HG03558 (cell line): Measurements from ENCODE around the gene TMEM117.
A peak's percentile ranks its signal among the peaks of the same experiment; 100 is the strongest.
"Not testable (repeated sequence)": the region's sequence is repeated elsewhere in the genome, so short reads cannot be mapped to it uniquely, and the experiment has no call there.

ENCODE experiments used
- ATAC-seq: cut with Tn5 transposase; IDR thresholded peaks from one replicate; pipeline ENCODE4 v1.9.1; 2021; ENCODE audit warnings: moderate number of reproducible peaks; ENCODE audit not compliant: unreplicated experiment; ENCODE audit errors: extremely low read depth

Gene TMEM117

DNA sequence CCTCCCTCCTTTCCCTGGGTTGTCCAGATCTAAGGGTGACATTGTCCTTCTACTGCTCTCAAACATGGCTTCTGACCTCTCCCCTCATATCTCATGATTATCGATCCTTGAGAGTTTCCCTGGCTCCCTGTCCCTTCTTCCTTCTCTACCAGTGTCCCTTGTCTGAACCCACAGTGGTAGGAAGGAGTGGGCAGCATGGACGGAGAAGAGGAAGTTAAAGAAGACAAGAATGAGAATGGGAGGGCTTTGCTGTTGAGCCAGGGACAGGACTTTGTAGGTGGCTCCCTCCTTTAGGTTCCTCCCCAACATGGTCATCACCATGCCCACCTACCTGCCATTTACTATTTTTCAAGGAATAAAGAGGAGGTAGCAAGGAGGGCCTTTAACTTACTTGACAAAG lies 166.7 kb downstream of the TMEM117 start:
- no peak for ATAC-seq

DNA sequence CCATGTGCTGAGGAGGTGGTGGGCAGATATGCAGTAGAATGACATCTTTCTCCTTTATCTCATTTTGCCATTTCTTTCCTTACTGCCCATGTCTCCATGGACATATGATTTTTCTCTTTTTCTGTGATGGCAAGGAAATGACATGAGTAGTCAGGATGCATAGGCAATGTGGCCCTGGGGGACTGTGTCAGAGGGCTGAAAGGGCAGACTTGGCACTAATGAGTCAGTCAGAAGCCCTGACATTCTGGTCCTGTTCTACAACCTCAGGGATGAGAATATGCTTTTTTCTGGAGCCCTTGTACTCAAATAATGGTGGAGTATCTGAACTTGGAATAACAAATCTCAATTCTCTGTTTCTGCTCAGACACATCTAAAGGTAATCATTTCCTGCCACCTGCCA lies 167.8 kb downstream of the TMEM117 start:
- no peak for ATAC-seq

DNA sequence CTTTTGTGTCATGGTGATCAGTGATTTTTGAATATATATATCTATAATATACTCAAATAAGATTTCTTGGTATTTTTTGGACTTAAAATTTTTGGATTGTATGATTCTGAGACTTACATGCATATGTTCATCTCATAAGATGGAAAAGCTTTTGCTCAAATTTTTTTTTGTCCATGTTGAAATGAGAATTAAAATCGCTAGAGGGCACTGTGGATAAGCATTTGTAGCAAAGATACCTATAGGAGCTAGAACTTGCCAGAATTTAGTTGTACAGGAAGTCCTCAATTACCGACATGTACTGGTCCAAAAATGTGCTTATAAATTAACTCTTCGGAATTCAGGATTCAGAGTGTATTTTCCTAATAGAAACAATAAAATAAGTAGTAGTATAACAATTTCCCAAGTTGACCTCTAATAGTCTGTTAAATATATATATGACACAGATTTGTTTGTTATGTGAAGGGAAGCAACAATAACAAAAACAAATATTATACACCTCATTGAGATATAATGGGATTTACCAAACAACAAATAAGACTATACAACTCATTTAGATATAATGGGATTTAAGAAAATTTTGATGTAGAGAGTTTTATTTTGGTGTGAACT lies 179.6 kb downstream of the TMEM117 start:
- ATAC-seq: peak; percentile 59

DNA sequence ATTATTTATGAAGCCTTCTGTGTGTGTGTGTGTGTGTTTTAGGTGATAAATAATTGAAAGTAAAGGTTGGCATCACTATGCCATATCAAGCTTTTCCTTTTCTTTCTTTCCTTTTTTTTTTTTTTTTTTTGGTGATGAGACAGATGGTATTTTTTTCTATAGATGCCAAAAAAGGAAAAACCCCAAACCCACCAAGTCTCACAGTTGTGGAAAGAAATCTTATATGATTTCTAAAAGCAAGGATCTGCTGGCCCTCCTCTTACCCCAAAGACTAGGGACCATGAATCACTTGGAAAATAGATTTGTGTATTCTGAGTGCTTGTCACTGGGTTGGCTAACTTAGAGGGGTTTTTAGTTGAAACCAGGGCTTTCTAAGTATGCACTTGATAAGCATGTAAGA lies 181.3 kb downstream of the TMEM117 start:
- no peak for ATAC-seq

DNA sequence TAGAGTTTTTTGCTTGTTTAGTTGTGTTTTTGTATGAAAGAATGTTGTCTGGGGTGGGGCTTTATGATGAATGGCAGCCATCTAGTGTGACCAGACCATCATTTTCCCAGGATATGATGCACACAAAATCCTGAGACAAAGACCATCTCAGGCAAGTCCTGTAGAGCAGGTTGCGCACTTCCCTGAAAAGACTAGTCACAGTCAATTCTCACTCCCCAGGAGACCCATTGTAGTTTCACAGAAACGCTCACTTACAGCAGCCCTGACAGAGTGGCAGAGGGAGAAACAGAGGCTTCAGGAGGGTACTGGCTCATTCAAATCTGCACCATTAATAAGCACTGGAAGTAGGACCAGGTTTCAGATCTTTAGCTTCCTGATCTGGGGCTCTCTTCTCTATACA lies 183.2 kb downstream of the TMEM117 start:
- ATAC-seq: no peak

DNA sequence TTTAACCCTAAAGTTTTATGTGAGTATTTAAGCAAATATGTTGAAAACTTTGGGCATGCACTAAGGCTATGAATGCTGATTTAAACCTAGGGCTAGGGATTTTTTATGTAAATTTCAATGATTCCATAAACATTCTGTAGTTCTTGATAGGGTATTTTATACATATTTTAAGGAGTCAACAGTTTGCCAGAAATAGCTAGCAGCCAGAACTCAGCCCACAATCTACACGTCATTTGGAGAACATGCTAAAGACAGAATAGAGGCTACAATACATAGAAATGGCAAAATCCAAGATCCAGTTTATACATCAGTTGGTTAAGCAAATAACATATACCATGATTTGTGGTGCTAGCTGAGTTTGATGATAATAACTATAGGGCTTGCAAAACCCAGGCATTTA lies 184.7 kb downstream of the TMEM117 start:
- ATAC-seq: no peak

DNA sequence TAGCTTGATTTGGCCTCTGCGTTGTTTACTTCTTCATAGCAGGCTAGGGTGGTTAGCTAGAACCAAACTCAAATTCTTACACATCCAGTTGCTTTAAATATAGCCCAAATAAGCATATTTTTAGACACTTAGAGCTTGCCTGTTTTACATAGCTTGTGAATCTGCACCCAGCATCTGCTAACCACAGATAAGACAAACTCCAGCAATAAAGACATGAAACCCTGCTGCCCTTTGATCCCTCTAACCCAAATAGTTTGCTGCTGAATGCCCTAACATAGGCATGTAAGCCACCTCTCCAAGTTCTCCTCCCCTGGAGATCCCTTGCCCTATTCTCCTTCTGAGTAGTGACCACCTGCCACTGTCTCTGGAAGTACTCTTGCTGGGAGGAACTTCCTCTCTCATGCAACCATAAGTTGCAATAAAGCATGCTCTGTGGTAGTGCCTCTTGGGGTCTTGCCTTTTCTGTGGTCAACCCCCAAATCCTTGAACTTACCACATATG lies 185.6 kb downstream of the TMEM117 start:
- ATAC-seq: peak; percentile 62

DNA sequence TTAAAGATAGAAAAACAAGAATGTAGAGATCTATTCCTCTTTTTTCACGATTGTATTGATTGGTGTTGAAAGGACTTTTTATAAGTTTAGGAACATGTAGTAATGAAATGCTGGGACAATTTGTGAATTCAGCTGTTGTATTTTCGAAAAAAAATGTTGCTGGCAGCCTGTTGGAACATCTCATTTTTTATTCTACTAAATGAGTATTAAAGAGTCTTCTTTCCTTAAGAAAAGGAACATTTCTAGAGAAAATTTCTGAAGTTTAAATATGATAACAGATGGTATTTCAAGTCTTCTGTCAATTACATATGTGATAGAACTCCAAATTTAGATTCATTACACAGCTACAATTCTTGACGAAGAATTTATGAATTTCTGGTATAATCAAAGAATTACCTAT lies 189.6 kb downstream of the TMEM117 start:
- ATAC-seq: no peak

DNA sequence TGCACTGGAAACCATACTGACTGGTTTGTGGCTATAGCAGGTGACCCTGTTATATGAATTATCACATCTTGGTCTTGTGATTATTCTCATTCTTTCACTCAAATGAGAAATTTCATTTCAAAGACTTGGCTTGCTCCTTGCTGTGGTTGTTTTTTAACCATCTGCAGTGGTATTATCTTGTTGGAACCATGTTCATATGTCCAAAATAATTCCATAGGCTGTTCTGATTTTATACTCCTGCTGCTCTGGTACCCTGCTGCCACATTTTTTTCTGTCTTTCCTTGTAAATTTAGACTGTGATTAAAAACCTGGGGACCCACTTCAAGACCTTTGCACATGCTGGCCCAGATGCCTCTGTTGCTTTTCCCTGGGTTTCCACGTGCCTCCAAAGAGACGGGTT lies 190.2 kb downstream of the TMEM117 start:
- ATAC-seq: no peak

DNA sequence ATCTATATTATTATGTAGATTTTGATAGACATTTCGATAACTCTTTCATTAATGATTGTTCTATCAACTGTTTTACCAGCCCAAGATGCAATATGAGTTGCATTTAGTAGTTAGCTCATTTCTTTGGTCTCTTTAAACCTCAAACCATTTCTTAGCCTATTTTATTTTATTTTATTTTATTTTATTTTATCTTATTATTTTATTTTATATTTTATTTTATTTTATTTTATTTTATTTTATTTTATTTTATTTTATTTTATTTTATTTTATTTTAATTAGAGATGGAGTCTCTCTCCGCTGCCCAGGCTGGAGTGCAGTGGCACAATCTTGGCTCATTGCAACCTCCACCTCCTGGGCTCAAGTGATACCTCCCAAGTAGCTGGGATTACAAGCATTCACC lies 191.0 kb downstream of the TMEM117 start:
- not testable (repeated sequence) for ATAC-seq

DNA sequence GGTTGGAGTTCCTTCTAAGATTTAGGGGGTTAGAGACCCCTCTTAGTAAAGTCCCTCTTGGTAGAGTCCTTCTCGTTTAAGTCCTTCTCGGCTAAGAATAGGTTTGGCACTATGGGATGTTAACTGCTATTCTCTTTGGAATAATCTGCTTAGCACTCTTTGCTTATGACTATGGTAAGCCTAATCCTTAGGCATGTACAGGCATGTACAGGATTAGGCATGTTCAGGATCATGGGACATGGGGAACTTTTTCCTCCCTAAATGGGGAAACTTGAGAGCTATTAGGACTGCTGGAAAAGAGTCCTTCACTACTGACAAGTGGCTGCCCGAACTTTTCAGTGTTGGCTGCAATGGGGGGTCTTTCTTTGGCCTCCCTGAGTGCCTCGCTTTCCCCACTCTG lies 193.3 kb downstream of the TMEM117 start:
- no peak for ATAC-seq

DNA sequence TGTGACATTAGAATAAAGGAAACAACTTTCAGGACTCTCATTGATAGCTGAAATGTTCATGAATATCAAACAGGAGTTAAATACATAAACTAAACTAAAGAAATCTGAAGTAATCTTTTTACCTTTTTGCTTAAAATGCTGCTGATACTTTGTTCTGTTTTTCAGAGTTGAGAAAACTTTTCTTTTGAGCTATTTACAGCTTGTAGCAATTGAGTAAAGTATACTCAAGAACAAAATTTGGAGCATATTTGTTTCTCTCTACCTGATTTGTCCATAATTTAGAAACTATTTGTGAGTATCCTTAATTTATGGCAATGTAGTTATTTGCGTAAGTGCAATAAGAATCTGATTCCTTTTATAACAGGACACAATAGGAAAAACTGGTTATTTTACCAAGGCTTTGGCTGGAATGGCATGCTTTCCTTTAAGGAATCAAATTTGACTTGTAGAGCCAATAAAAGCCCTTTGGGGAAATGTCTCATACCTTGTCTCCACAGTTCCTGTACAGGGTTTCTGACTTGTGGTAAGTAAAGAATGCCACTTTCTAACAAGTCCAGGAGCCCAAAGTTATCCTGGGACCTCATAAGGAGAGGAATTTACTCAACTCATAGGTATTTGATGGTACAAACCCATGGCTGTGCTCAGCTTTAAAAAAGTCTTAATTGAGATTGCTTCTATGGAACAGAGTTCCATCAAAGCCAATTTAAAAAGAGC lies 195.7 kb downstream of the TMEM117 start:
- ATAC-seq: no peak

DNA sequence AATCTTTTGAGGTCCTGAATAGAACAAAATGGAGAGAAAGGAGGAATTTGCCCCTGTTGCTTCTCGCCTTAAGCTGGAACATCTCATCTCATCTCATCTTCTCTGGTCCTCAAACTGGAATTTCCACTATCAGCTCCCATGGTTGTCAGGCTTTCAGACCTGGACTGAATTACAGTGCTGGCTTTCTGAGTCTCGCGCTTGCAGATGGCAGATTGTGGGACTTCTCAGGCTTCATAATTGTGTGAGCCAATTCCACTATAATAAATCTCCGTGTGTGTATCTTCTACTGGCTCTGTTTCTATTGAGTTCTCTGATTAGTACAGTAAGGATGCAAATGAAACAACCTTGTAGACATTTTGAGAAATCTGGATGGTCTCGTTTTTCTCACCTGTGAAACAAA lies 199.0 kb downstream of the TMEM117 start:
- no peak for ATAC-seq

DNA sequence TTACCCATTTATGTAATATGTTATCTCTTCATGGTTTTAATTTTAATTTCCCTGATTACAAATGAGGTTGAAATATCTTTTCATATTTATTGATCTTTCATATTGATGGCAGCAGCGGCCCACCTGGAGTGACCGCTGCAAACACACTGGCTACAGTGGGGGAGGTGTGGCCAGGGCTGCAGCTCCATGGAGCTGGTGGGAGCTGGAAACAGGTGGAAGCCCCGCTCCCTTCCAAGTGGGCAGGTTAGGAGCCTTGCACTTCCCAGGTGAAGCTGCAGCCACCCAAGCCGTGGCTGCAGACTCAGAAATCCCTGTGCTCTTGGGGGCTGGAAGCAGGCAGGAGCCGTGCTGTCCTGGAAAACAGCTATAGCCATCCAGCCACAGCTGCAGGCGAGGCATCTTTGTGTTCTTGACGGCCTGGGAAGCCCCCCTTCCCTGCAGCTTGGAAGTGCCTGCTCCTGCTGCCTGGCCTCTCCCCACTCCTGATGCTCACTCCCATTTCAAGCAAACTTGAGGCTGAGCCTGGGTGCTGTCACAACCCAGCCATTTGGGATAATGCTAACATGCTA lies 201.1 kb downstream of the TMEM117 start:
- no peak for ATAC-seq

DNA sequence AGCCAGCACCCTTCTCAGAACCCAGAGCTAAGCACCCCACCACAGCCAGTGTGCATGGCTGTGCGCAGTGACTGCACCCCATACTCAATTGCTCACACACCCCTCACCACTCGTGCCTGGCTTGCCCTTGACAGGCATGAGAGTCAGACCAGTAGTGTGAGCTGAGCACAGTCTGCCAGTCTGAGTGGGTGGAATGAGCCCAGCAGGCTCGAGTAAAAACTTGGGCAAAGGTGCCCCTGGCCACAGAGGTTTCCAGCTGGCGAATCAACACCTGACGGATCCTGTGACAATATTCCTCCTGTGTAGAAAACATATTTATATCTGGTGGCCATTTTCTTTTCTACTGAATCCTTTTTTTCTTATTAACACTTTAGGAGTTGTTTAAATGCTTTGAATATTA lies 202.5 kb downstream of the TMEM117 start:
- no peak for ATAC-seq

DNA sequence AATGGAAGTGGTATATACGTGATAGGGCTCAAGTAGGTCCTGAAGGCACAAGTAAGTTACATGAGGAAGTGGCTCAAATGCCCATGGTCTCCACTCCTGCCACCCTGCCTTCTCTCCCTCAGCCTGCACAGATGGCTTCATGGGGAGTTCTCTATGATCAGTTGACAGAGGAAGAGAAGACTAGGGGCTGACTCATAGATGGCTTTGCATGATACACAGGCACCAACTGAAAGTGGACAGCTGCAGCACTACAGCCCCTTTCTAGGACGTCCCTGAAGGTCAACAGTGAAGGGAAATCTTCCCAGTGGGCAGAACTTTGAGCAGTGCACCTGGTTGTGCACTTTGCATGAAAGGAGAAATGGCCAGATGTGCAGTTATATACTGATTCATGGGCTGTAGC lies 208.6 kb downstream of the TMEM117 start:
- ATAC-seq: not testable (repeated sequence)

DNA sequence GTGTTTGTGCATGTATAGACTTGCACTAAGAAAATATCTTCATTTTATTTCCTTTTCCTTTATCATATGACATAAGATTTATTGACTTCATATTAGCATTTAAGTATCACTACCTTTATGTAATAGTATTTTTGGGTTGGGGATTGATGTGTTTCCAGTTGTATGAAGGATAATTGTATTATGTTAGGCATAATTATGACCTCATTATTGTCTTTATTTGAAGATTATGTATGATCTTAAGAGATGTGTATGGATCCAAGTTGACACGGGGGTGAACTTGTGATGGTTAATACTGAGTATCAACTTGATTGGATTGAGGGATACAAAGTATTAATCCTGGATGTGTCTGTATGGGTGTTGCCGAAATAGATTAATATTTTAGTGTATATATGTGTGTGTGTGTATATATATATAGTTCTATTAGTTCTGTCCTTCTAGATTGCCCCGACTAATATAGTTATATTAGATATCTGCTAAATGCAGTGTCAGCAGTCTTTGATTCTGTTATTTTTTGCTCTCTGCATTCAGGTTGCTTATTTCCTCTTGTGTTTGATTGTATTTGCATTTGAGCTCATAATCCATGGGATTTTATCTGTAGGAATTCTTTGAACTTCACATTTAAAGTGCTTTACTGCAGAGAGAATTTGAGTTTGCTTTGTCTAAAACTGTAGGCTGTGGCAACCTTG lies 211.0 kb downstream of the TMEM117 start:
- no peak for ATAC-seq

DNA sequence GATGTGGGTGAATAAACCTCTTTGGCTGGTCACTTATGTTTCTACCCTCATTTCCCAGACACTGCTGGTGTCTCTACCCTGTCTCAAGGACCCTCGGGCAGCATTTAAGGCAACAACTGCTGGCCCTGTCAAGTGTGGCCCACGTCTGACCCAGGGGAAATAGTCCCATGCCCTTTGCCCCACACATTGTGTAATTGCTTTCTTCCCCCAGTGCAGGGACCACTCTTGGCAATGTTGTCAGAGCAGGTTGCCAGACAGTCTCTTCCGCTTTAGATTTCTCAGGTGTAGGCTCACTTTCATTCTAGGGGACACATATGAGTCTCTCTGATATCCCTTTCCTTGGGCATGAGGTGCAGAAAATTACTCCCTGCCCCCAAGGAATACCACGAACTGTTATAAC lies 216.7 kb downstream of the TMEM117 start:
- no peak for ATAC-seq

DNA sequence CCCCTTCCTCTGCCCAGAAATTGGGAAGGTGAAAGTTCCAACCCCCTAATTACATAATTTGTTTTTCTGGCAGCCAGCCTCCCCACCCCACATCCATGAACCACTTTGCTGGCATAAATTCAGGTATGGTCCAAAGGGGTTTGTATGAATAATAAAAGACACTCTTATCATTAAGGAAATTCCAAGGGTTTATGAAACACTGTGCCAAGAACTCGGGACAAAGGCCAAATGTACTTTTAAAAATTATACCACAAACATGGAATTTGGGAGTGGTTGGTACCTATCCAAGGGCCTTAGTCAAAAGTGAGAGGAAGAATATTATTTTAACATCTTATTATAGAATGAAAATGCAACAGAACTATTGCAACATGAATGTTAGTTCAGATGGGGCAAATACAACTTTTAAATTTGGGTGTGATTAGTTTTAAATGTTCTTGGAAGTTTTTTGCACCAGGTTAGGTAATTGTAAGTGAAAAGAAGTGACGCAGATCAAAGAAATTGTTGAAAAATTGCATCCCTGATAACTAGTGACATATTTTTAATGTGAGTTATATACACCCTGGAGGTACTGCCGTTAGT lies 217.8 kb downstream of the TMEM117 start:
- no peak for ATAC-seq

DNA sequence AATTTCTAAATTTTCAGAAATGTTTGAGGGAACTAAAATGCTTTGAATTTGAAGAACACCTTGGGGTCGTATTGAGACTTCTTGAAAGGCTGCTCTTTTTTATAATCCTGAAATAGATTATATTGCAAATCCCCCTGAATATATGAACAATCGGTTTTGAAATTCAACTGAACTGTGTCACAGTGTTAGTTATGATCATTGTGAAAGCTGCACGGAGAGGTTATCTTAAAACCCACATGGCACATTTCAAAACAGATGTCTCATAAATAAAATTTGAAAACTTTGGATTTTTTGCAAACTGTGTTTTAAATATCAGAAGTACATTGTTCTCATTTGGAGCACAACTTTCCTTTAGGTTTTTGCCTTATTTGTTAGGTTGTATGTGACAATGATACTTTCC lies 218.4 kb downstream of the TMEM117 start:
- ATAC-seq: no peak

DNA sequence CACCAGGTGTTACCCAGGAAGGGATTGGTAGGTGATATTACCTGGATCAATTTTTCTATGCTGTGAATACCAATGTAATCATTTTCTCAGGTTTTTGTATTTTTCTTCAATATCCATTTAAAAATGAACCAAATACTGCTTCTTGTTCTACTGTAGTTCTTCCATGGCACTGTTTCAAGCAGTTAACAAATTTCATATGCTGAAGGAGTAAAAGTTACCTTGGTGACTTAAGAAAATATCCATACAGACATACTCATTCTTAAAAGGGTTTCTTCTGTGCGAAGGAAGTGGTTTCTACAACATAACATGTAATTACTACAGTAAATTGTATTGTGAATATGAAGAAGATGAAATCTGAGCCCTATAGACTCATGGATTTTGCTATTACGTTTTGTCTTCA lies 222.5 kb downstream of the TMEM117 start:
- ATAC-seq: no peak
